ENCODE measurements around the gene FES. TPM values are rescaled to one million over a fixed set of nuclear protein-coding genes. Genes with fewer than 3 reads are reported as not detected.

The FES gene
- total RNA-seq, 3 donors from 2014 or later (not counting 1 experiment from before 2014, with no cell fraction given): 35.8 to 70.3 (median 52.5) TPM

DNA sequence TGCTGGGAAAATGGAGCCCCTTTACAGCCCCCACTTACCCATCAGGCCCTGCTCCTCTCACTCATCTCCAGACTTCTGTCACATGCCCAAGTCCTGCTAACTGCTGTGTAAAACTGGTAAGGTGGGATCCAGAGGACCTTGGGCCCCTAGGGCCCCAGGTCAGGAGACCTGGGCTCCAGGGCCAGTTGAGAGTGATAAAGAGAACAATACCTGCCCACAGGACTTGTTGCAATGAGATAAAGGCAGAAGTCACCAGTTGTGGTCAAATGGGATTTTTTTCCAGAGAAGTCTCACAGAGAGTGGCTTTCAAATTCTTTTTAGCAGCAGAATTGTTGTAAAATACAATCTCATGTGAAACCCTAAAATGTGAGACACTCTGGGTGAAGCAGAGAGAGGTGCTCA lies 15.2 kb upstream of the FES start:
- Mint-ChIP-seq H3K4me3 (peak overlapping the region; percentile 31), H3K4me1 (peaks cover 27 to 45% of the 10 kb centered on the region in 2 donors), H3K27ac (peak overlapping the region; percentile 90 to 93), H3K27me3 (ENCODE audit: low read depth in 2 of 2) (no peaks in the 10 kb centered on the region), H3K36me3 (no peaks in the 10 kb centered on the region), H3K9me3 (no peaks in the 10 kb centered on the region)
- Histone ChIP-seq H3K36me3 (ENCODE audit: control insufficient read depth, insufficient read depth, low read length) (no peaks in the 10 kb centered on the region), H3K27ac (ENCODE audit: low read length) (peak overlapping the region; percentile 48), H3K27me3 (ENCODE audit: control insufficient read depth, insufficient read depth, low read length) (no peaks in the 10 kb centered on the region), H3K4me3 (ENCODE audit: low read length) (no peak overlapping the region), H3K9me3 (ENCODE audit: control insufficient read depth, insufficient read depth, low read length) (no peaks in the 10 kb centered on the region), H3K4me1 (ENCODE audit: control insufficient read depth, insufficient read depth, low read length) (peaks cover 42% of the 10 kb centered on the region)
- no peak for ATAC-seq
- no peak for DNase-seq
- intact Hi-C loops (cut with micrococcal nuclease): no loop called here
- TF ChIP-seq, protein P1, sequence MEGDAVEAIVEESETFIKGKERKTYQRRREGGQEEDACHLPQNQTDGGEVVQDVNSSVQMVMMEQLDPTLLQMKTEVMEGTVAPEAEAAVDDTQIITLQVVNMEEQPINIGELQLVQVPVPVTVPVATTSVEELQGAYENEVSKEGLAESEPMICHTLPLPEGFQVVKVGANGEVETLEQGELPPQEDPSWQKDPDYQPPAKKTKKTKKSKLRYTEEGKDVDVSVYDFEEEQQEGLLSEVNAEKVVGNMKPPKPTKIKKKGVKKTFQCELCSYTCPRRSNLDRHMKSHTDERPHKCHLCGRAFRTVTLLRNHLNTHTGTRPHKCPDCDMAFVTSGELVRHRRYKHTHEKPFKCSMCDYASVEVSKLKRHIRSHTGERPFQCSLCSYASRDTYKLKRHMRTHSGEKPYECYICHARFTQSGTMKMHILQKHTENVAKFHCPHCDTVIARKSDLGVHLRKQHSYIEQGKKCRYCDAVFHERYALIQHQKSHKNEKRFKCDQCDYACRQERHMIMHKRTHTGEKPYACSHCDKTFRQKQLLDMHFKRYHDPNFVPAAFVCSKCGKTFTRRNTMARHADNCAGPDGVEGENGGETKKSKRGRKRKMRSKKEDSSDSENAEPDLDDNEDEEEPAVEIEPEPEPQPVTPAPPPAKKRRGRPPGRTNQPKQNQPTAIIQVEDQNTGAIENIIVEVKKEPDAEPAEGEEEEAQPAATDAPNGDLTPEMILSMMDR (IDR thresholded peaks at IDR 0.05): no peak

DNA sequence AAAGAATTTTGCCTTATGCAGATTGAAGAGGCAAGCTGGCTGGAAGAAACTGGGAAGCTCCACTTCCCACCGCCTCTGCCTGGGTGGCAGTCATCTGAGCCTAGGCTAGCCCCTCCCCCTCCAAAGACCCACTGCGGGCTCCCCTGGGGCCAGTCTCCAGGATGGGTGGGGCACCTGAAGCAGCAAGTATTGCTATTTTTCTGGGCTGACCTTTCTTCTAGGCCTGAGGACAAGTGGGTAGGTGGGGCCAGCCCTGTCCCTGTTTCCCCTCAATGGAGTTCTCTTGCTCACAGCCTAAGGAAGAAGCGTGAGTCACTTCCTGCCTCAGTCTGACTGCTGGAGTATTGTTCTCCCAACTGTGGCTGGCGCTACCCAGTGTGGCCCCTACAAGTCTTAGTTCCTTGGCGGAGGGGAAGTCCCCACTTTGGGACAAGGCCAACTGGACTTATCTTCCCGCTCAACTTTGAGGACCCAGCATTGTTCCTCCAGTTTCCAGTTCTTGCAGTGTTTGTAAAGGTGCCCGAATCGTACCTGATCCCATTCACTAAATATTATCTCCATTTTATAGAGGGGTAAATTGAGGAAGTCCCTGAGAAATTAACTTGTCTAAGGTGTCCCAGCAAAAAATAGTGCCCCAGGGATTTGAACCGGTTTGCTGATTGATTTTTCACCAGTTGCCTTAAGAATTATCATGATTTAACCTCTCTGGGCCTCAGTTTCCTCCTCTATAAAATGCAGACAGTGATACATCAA lies 14.5 kb upstream of the FES start:
- Histone ChIP-seq H3K4me3 (ENCODE audit: low read length) (no peak overlapping the region), H3K27me3 (ENCODE audit: control insufficient read depth, insufficient read depth, low read length) (no peaks in the 10 kb centered on the region), H3K36me3 (ENCODE audit: control insufficient read depth, insufficient read depth, low read length) (no peaks in the 10 kb centered on the region), H3K27ac (ENCODE audit: low read length) (peak overlapping the region; percentile 48), H3K9me3 (ENCODE audit: control insufficient read depth, insufficient read depth, low read length) (no peaks in the 10 kb centered on the region), H3K4me1 (ENCODE audit: control insufficient read depth, insufficient read depth, low read length) (peaks cover 45% of the 10 kb centered on the region)
- H3K4me3 Mint-ChIP-seq: peak overlapping the region; percentile 97
- H3K27me3 Mint-ChIP-seq (ENCODE audit: low read depth in 2 of 2): no peaks in the 10 kb centered on the region
- H3K9me3 Mint-ChIP-seq: no peaks in the 10 kb centered on the region
- TF ChIP-seq, protein P1 (IDR thresholded peaks at IDR 0.05): no peak
- no peaks in the 10 kb centered on the region for H3K36me3 Mint-ChIP-seq
- WGBS (ENCODE audit: insufficient coverage): 29% methylated on average over 7 of the region's 9 CpGs
- DNase-seq: peak in 1 of 2 donors; percentile 58
- H3K27ac Mint-ChIP-seq: peak overlapping the region; percentile 90 to 93
- intact Hi-C loops (cut with micrococcal nuclease): loop anchor here (5.0 kb wide), 2 partner anchors 32 to 52 kb away; no protein-coding TSS in a partner anchor
- H3K4me1 Mint-ChIP-seq: peaks cover 27 to 50% of the 10 kb centered on the region in 2 donors
- peak in 2 of 3 donors; percentile 17 to 21 for ATAC-seq

DNA sequence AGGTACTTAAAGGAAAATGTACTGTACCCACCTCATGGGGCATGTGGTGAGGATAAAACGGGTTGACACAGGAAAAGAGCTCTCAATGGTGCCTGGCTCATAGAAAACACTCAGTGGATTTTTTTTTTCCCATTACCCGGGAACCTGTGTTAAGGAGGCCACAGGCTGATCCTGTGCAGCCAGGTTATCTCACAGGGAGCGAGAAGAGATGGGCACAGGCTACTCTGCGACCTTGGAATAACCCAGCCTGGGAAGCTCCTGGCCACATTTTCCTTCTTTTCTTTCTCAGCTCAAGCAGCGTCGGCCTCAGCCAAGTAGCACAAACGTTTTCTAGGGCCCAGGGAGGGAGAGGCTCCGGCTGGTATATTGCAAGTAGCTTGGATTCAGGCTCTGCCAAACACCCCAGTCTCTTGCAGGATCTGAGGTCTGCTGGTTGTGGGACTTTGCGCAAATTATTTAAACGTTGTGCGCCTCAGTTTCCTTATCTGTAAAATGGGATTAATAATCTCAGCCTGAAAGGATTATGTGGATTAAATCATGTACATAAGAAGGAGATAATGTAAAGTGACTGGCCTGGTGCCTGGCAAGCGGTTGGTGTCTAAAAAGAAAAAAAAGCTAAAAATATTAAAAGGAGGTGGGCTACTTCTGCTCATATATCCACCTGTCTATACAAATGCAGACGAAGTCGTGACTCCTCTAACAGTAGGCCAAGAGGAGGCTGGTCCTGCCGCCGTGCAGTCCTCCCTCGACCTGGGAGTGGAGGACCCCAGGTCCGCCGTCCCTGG lies 13.8 kb upstream of the FES start:
- peaks cover 47% of the 10 kb centered on the region for H3K4me1 ChIP-seq (ENCODE audit: control insufficient read depth, insufficient read depth, low read length)
- Mint-ChIP-seq H3K4me3 (peak overlapping the region; percentile 97), H3K9me3 (no peaks in the 10 kb centered on the region), H3K4me1 (peaks cover 27 to 51% of the 10 kb centered on the region in 2 donors), H3K27me3 (ENCODE audit: low read depth in 2 of 2) (no peaks in the 10 kb centered on the region), H3K36me3 (no peaks in the 10 kb centered on the region), H3K27ac (peak overlapping the region; percentile 90 to 93)
- 39% methylated on average over 19 of the region's 19 CpGs for WGBS (ENCODE audit: insufficient coverage)
- no peaks in the 10 kb centered on the region for H3K9me3 ChIP-seq (ENCODE audit: control insufficient read depth, insufficient read depth, low read length)
- intact Hi-C loops (cut with micrococcal nuclease): loop anchor here (1.0 to 5.0 kb wide), 3 partner anchors 17 to 53 kb away; no protein-coding TSS in a partner anchor
- no peaks in the 10 kb centered on the region for H3K27me3 ChIP-seq (ENCODE audit: control insufficient read depth, insufficient read depth, low read length)
- peak overlapping the region; percentile 79 for H3K27ac ChIP-seq (ENCODE audit: low read length)
- H3K36me3 ChIP-seq (ENCODE audit: control insufficient read depth, insufficient read depth, low read length): peaks cover 1% of the 10 kb centered on the region
- peak; percentile 22 to 49 (median 26) for ATAC-seq
- H3K4me3 ChIP-seq (ENCODE audit: low read length): peak overlapping the region; percentile 68
- TF ChIP-seq, protein P1 (IDR thresholded peaks at IDR 0.05): no peak
- peak in 1 of 2 donors; percentile 47 for DNase-seq
